Measurements from ENCODE around the gene MC1R.
"Not testable (repeated sequence)": the region's sequence is repeated elsewhere in the genome, so short reads cannot be mapped to it uniquely, and the experiment has no call there.

Gene MC1R

GRCh38 chr16:89912627-89913026 lies 6.0 kb upstream of the MC1R start:
- TF ChIP-seq POLR2A (IDR thresholded peaks at IDR 0.05; ENCODE audit: extremely low read depth, insufficient read length) (no peak), MYC (IDR thresholded peaks at IDR 0.05; ENCODE audit: low read depth, low read length) (no peak), MAX (IDR thresholded peaks at IDR 0.05; ENCODE audit: low read depth, low read length) (no peak), CTCF (IDR thresholded peaks at IDR 0.05; ENCODE audit: low read depth, low read length) (no peak)
- DNase-seq (ENCODE audit: low read depth) = no peak
- H3K4me3 ChIP-seq (ENCODE audit: low read depth, low read length) = no peak overlapping the region

GRCh38 chr16:89913408-89914387 lies 5.0 kb upstream of the MC1R start:
- TF ChIP-seq CTCF (IDR thresholded peaks at IDR 0.05; ENCODE audit: low read depth, low read length) (no peak), POLR2A (IDR thresholded peaks at IDR 0.05; ENCODE audit: extremely low read depth, insufficient read length) (no peak), MYC (IDR thresholded peaks at IDR 0.05; ENCODE audit: low read depth, low read length) (no peak), MAX (IDR thresholded peaks at IDR 0.05; ENCODE audit: low read depth, low read length) (no peak)
- no peak for DNase-seq (ENCODE audit: low read depth)
- H3K4me3 ChIP-seq (ENCODE audit: low read depth, low read length) = no peak overlapping the region

GRCh38 chr16:89914642-89915285 lies 3.9 kb upstream of the MC1R start:
- H3K4me3 ChIP-seq (ENCODE audit: low read depth, low read length); DNase-seq (ENCODE audit: low read depth): not testable (repeated sequence)

GRCh38 chr16:89915303-89916232 lies 3.1 kb upstream of the MC1R start:
- TF ChIP-seq CTCF (IDR thresholded peaks at IDR 0.05; ENCODE audit: low read depth, low read length) (no peak), MYC (IDR thresholded peaks at IDR 0.05; ENCODE audit: low read depth, low read length) (no peak), POLR2A (IDR thresholded peaks at IDR 0.05; ENCODE audit: extremely low read depth, insufficient read length) (no peak), MAX (IDR thresholded peaks at IDR 0.05; ENCODE audit: low read depth, low read length) (no peak)
- no peak overlapping the region for H3K4me3 ChIP-seq (ENCODE audit: low read depth, low read length)
- no peak for DNase-seq (ENCODE audit: low read depth)

- H3K4me3 ChIP-seq (ENCODE audit: low read depth, low read length) = peak overlapping the region; percentile 56
- peak; percentile 51 for TF ChIP-seq POLR2A (IDR thresholded peaks at IDR 0.05; ENCODE audit: extremely low read depth, insufficient read length)
- peak; percentile 99 for TF ChIP-seq MAX (IDR thresholded peaks at IDR 0.05; ENCODE audit: low read depth, low read length)
- TF ChIP-seq CTCF (IDR thresholded peaks at IDR 0.05; ENCODE audit: low read depth, low read length) = no peak
- TF ChIP-seq MYC (IDR thresholded peaks at IDR 0.05; ENCODE audit: low read depth, low read length) = peak; percentile 99
- peak; percentile 96 for DNase-seq (ENCODE audit: low read depth)
These were observed 749 bp upstream of the MC1R start for GRCh38 chr16:89917773-89918452.
